Measurements from ENCODE around the gene FBXO10.
"Not testable (repeated sequence)": the region's sequence is repeated elsewhere in the genome, so short reads cannot be mapped to it uniquely, and the experiment has no call there.

The FBXO10 gene

GRCh38 chr9:37575921-37576721, at the start of gene FBXO10:
FBXO10 (minus strand) TSS chr9:37576380; CDS start chr9:37541768, 34,612 bp downstream.
- DNase-seq (ENCODE audit: low spot score), result peak; percentile 84

- no peak for DNase-seq (ENCODE audit: low spot score)
Observed at GRCh38 chr9:37625758-37626147, 49.6 kb upstream of the FBXO10 start.

- no peak for DNase-seq (ENCODE audit: low spot score)
Observed at GRCh38 chr9:37625036-37625757, 49.0 kb upstream of the FBXO10 start.

- DNase-seq (ENCODE audit: low spot score), result no peak
Observed at GRCh38 chr9:37624073-37624472, 47.9 kb upstream of the FBXO10 start.

- DNase-seq (ENCODE audit: low spot score), result no peak
Observed at GRCh38 chr9:37623267-37623666, 47.1 kb upstream of the FBXO10 start.

GRCh38 chr9:37622462-37622861, 46.3 kb upstream of the FBXO10 start:
- DNase-seq (ENCODE audit: low spot score), result peak; percentile 56

GRCh38 chr9:37621273-37622121, 45.3 kb upstream of the FBXO10 start:
- DNase-seq (ENCODE audit: low spot score), result no peak

- no peak for DNase-seq (ENCODE audit: low spot score)
Observed at GRCh38 chr9:37620396-37620795, 44.2 kb upstream of the FBXO10 start.

GRCh38 chr9:37619806-37620205, 43.6 kb upstream of the FBXO10 start:
- DNase-seq (ENCODE audit: low spot score), result no peak

- peak; percentile 69 for DNase-seq (ENCODE audit: low spot score)
Observed at GRCh38 chr9:37618817-37619216, 42.6 kb upstream of the FBXO10 start.

- peak; percentile 79 for DNase-seq (ENCODE audit: low spot score)
Observed at GRCh38 chr9:37617832-37618231, 41.7 kb upstream of the FBXO10 start.

- DNase-seq (ENCODE audit: low spot score), result no peak
Observed at GRCh38 chr9:37617161-37617560, 41.0 kb upstream of the FBXO10 start.

GRCh38 chr9:37611961-37612360, 35.8 kb upstream of the FBXO10 start:
- DNase-seq (ENCODE audit: low spot score), result no peak

- no peak for DNase-seq (ENCODE audit: low spot score)
Observed at GRCh38 chr9:37611014-37611413, 34.8 kb upstream of the FBXO10 start.

GRCh38 chr9:37609735-37610397, 33.7 kb upstream of the FBXO10 start:
- DNase-seq (ENCODE audit: low spot score), result no peak

- DNase-seq (ENCODE audit: low spot score), result no peak
Observed at GRCh38 chr9:37608250-37608649, 32.1 kb upstream of the FBXO10 start.

- DNase-seq (ENCODE audit: low spot score), result peak; percentile 26
Observed at GRCh38 chr9:37604296-37604695, 28.1 kb upstream of the FBXO10 start.

- DNase-seq (ENCODE audit: low spot score), result no peak
Observed at GRCh38 chr9:37602817-37603216, 26.6 kb upstream of the FBXO10 start.

GRCh38 chr9:37602061-37602460, 25.9 kb upstream of the FBXO10 start:
- DNase-seq (ENCODE audit: low spot score), result not testable (repeated sequence)

GRCh38 chr9:37596504-37596903, 20.3 kb upstream of the FBXO10 start:
- DNase-seq (ENCODE audit: low spot score), result no peak

GRCh38 chr9:37593883-37594448, 17.8 kb upstream of the FBXO10 start:
- DNase-seq (ENCODE audit: low spot score), result no peak
